Body of pancreas (tissue), 4 donors: ENCODE data around the gene CROT.

Experiments
- CTCF ChIP-seq, 7 experiments: fragments of 450-650 bp in 4 of 7; fragments of 200-600 bp in 3 of 7; sonication (generic) in 3 of 7; IDR thresholded peaks; one replicate each; pipeline ENCODE4 v1.5.1; 2016 to 2019; ENCODE audit warnings: antibody characterized with exemption in 7 of 7
- POLR2A ChIP-seq, 3 donors: fragments of 450-650 bp; IDR thresholded peaks; one replicate each; pipeline ENCODE4 v1.6.1; 2016; ENCODE audit warnings: antibody characterized with exemption in 3 of 3, mild to moderate bottlenecking in 2 of 3

GRCh38 chr7:87414794-87415188 lies 69.3 kb downstream of the CROT start:
- TF ChIP-seq CTCF (IDR thresholded peaks at IDR 0.05) (no peak), POLR2A (IDR thresholded peaks at IDR 0.05) (no peak)
